Pancreas (tissue), 10 donors: ENCODE results near the gene TRIM25. TPM values are rescaled to one million over a fixed set of nuclear protein-coding genes. Genes with fewer than 3 reads are reported as not detected.

Experiments
- ATAC-seq, 4 donors: fragments of 200-7000 bp; cut with Tn5 transposase; one replicate each; pipeline versions ENCODE4 v1.8.0 to v1.9.1; 2020; ENCODE audit warnings: mild to moderate bottlenecking in 4 of 4, moderate library complexity in 4 of 4
- DNase-seq, 6 donors: peaks; one replicate each; pipeline ENCODE4 v3.0.0-alpha.2; 2020
- FAIRE-seq: peaks from 2 replicates; lab custom pipeline; 2012; peaks lifted over from hg19 to GRCh38; lab: Jason Lieb, UNC
- H3K27ac ChIP-seq, 4 donors: fragments of 200-600 bp; sonication (generic); 1 replicate in 3 of 4; 2 replicates in 1 of 4; pipeline versions ENCODE4 v1.5.0 to v1.8.0; 2020
- H3K27me3 ChIP-seq, 4 donors: fragments of 200-600 bp; one replicate each; pipeline ENCODE4 v1.8.0; 2021
- H3K36me3 ChIP-seq, 3 donors: fragments of 200-600 bp; sonication (generic) in 1 of 3; one replicate each; pipeline versions ENCODE4 v1.5.0 to v1.8.0; 2020 to 2021
- H3K4me1 ChIP-seq, 3 donors: fragments of 200-600 bp; one replicate each; pipeline ENCODE4 v1.8.0; 2021
- H3K4me3 ChIP-seq, 4 donors: fragments of 200-600 bp; sonication (generic) in 2 of 4; one replicate each; pipeline versions ENCODE4 v1.5.0 to v1.8.0; 2020 to 2021
- H3K9me3 ChIP-seq, 4 donors: fragments of 200-600 bp; one replicate each; pipeline ENCODE4 v1.8.0; 2021
- WGBS, 2 donors: extraction: QIAGEN DNeasy Blood & Tissue Kit; methylation state at CpG; one replicate each; pipeline ENCODE4 v1.1.7; 2013; 5-methylcytosine and 5-hydroxymethylcytosine counted together
- intact Hi-C, 3 donors: fragments of 100-400 bp; cut with DNase I; formaldehyde crosslinking; loops; one replicate each; pipeline versions ENCODE4 v1.11.1 to v1.14.2; 2022
- polyA plus RNA-seq, 2 donors: library from polyadenylated mRNA; stranded (reverse); fragments of 200-250 nt; gene quantifications; one replicate each; pipeline ENCODE4 v1.2.3, GENCODE V29; 2013
- total RNA-seq, 6 donors: library from RNA; stranded (reverse); fragmentation: NEBNext Ultra II Directional in 4 of 6; extraction: Animal tissue kit (Norgen Biotek cat#: 25700) in 4 of 6; gene quantifications; one replicate each; pipeline versions ENCODE4 v1.2.1 to v1.2.4, GENCODE V29; 2021 to 2023
- TF ChIP-seq, protein P1 (sequence below), 4 donors: fragments of 200-600 bp; sonication (generic) in 3 of 4; IDR thresholded peaks; one replicate each; pipeline versions ENCODE4 v1.5.0 to v1.8.0; 2021; ENCODE audit warnings: antibody characterized with exemption in 4 of 4
- donor health status: healthy with polysubstance abuse.
- donor health status: DM: no; HTN: no; CAD: no; lungs with moderate emphysema.
- donor health status: DM: no; HTN: no; CAD: no.
- donor health status: control.
- donor health status: control.
- donor health status: Bipolar disorder and iron deficiency.
- donor health status: DM: yes; HTN: yes; CAD: no.
- donor health status: DM: no; HTN: no; CAD: no.
- donor health status: DM: no; HTN: no; CAD: no.
- donor health status: DM: yes; HTN: yes; CAD: no.

Gene TRIM25
- total and polyA plus RNA-seq, 8 donors, result 12.2 to 39.4 (median 20.1) TPM

DNA sequence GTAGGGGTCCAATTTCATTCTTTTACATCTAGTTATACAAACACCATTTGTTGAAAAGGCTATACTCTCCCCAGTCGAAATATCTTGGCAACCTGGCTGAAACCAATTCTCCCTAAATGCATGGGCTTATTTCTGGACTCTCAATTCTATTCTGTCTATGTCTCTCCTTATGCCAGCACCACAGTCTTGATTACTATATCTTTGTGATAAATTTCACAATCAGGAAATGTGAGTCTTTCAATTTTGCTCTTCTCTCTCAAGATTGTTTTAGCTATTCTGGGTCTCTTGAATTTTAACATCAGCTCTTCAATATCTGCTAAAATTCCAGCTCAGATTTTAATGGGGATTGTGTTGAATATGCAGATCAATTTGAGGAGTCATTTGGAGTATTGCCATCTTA lies 5.9 kb upstream of the TRIM25 start:
- no peak for DNase-seq
- no peak overlapping the region for H3K27ac ChIP-seq
- TF ChIP-seq, protein P1, sequence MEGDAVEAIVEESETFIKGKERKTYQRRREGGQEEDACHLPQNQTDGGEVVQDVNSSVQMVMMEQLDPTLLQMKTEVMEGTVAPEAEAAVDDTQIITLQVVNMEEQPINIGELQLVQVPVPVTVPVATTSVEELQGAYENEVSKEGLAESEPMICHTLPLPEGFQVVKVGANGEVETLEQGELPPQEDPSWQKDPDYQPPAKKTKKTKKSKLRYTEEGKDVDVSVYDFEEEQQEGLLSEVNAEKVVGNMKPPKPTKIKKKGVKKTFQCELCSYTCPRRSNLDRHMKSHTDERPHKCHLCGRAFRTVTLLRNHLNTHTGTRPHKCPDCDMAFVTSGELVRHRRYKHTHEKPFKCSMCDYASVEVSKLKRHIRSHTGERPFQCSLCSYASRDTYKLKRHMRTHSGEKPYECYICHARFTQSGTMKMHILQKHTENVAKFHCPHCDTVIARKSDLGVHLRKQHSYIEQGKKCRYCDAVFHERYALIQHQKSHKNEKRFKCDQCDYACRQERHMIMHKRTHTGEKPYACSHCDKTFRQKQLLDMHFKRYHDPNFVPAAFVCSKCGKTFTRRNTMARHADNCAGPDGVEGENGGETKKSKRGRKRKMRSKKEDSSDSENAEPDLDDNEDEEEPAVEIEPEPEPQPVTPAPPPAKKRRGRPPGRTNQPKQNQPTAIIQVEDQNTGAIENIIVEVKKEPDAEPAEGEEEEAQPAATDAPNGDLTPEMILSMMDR (IDR thresholded peaks at IDR 0.05), result no peak
- H3K4me3 ChIP-seq, result no peak overlapping the region
- peaks cover 0 to 12% (median 6%) of the 10 kb centered on the region in 3 donors for H3K4me1 ChIP-seq
- H3K36me3 ChIP-seq, result no peaks in the 10 kb centered on the region
- WGBS, 2 donors, result 80 to 86% methylated on average over 1 of the region's 1 CpG
- no peaks in the 10 kb centered on the region for H3K9me3 ChIP-seq
- intact Hi-C loops, result no loop called here
- ATAC-seq, result no peak
- FAIRE-seq, result no peak
- H3K27me3 ChIP-seq, result no peaks in the 10 kb centered on the region

DNA sequence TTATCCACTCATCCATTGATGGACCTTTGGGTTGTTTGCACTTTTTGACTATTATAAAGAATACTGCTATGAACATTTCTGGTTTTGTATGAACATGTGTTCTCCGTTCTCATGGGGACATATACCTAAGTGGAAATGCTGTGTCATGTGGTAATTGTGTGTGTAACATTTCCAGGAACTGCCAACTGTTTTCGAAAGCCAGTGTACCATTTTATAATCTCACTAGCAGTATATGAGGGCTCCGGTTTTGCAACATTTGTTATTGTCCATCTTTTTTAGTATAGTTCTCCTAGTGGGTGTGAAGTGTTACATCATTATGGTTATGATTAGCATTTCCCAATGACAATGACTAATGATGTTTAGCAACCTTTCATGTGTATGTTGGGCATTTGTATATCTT lies 5.1 kb upstream of the TRIM25 start:
- WGBS, 2 donors, result 79 to 80% methylated on average over 3 of the region's 3 CpGs
- Histone ChIP-seq H3K27ac (no peak overlapping the region), H3K36me3 (no peaks in the 10 kb centered on the region), H3K4me1 (peaks cover 0 to 12% (median 6%) of the 10 kb centered on the region in 3 donors), H3K27me3 (no peaks in the 10 kb centered on the region), H3K9me3 (no peaks in the 10 kb centered on the region), H3K4me3 (no peak overlapping the region)
- TF ChIP-seq, protein P1 (IDR thresholded peaks at IDR 0.05), result no peak
- intact Hi-C loops, result no loop called here
- no peak for DNase-seq
- no peak for FAIRE-seq
- ATAC-seq, result no peak

DNA sequence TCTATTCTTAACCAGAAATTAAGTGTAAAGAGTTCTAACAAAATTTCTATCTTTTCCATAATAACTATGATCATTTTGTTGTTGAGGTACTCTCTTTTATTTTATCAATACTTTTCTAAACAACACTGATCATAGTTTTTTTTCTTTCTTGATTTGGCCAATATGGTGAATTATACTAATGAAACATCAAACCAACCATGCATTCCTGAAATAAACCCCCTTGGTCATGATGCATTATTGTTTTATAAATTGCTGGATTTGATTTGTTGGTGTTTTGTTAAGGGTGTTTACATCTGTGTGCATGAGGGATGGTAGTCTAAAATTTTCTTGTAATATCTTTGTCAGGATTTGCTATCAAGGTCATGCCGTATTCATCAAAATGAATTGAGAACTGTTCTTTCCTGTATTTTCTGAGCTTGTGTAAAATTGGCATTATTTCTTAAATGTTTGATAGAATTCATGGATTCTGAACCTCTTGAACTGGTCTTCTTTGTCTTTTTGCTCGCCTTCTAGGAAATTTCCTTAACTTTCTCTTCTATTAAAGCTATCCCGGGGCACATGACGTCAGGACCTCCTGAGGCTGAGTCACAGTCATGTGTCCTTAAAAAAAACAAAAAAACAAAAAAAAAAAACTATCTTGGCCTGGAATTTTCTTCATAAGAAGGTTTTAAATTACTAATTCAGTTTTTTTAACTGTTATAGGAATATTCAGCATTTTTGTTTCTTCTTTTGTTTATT lies 3.9 kb upstream of the TRIM25 start:
- H3K27me3 ChIP-seq, result no peaks in the 10 kb centered on the region
- H3K4me3 ChIP-seq, result no peak overlapping the region
- H3K4me1 ChIP-seq, result peaks cover 0 to 12% (median 6%) of the 10 kb centered on the region in 3 donors
- intact Hi-C loops, result no loop called here
- TF ChIP-seq, protein P1 (IDR thresholded peaks at IDR 0.05), result no peak
- DNase-seq (no peak), FAIRE-seq (no peak), ATAC-seq (no peak)
- 91 to 95% methylated on average over 4 of the region's 4 CpGs for WGBS, 2 donors
- H3K9me3 ChIP-seq, result no peaks in the 10 kb centered on the region
- no peaks in the 10 kb centered on the region for H3K36me3 ChIP-seq
- no peak overlapping the region for H3K27ac ChIP-seq

DNA sequence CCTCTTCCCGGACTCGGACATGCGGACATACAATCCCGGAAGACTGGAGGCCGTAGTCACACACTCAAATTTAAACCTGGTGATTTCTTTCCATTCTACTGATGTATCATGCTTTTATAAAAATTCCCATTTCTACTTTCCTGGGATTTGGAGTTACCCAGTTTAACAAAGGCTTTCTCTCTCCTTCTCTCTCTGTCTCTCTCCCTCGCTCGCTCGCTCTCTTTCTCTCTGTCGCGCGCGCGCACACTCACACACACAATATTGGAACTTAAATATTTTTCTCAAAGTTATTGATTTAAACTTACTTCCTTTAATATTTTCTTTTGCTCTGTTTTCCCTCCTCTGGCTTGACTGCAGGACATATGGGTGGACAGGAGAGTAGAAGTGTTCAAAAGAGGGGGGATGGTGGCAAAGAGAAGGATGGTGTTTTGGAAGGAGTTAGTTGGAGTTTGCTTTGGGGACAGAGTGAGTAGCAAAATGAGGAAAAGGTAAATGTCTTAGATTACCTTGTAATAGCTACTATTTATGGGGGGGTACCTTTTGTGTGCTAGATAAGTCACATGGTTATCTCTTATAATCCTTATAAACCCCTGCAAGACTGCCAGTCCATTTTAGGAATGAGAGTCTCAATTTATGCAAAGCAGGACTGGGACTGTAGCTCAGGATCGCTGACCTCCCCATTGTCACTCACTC lies 878 bp upstream of the TRIM25 start:
- H3K27me3 ChIP-seq, result no peaks in the 10 kb centered on the region
- TF ChIP-seq, protein P1 (IDR thresholded peaks at IDR 0.05), result no peak
- peak overlapping the region; percentile 68 to 88 (median 84) for H3K4me3 ChIP-seq
- peak overlapping the region; percentile 78 to 96 (median 86) for H3K27ac ChIP-seq
- H3K36me3 ChIP-seq, result no peaks in the 10 kb centered on the region
- no peaks in the 10 kb centered on the region for H3K9me3 ChIP-seq
- WGBS, 2 donors, result 6 to 7% methylated on average over 14 of the region's 14 CpGs
- peaks cover 7 to 31% (median 12%) of the 10 kb centered on the region in 3 donors for H3K4me1 ChIP-seq
- intact Hi-C loops, result no loop called here
- DNase-seq (no peak), FAIRE-seq (no peak), ATAC-seq (peak; percentile 7 to 16 (median 12))
